NCI-H748 (cell line): ENCODE data around the gene TEX26.

Experiments used
- DNase-seq: peaks from one replicate; lab custom pipeline; 2025; ENCODE audit not compliant: unreplicated experiment; lab: John Stamatoyannopoulos, UW

Gene TEX26

DNA sequence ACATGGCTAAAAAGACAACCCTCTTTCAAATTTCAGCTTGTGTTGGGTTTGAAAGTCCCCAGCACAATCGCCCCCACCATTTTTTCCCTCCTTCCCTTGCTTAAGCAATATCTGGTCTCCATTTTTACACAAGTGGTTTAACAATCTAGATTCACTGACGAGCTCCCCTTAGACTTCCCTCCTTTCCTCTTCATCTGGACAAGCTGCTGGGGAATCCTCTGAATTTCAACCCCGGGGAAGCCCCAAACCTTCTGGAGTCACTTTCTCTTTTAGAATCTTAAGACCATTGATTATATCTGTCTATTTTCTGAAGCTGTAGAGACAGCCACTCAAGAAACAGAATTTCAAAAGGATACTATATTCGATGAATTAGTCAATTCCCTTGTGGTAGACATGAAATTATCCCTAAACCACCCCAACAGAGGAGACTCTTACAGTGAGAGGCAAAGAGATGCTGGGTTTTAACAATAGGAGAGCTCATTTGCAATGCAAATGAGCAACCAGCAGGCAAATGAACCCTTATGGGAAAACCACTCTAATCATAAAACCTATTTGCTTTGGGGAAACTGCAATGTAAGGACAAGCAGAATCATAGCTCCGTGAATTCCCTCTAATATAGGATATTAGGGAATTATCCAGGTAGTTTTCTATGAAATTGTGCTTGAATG, 78.9 kb downstream of the TEX26 start:
- DNase-seq = no peak

DNA sequence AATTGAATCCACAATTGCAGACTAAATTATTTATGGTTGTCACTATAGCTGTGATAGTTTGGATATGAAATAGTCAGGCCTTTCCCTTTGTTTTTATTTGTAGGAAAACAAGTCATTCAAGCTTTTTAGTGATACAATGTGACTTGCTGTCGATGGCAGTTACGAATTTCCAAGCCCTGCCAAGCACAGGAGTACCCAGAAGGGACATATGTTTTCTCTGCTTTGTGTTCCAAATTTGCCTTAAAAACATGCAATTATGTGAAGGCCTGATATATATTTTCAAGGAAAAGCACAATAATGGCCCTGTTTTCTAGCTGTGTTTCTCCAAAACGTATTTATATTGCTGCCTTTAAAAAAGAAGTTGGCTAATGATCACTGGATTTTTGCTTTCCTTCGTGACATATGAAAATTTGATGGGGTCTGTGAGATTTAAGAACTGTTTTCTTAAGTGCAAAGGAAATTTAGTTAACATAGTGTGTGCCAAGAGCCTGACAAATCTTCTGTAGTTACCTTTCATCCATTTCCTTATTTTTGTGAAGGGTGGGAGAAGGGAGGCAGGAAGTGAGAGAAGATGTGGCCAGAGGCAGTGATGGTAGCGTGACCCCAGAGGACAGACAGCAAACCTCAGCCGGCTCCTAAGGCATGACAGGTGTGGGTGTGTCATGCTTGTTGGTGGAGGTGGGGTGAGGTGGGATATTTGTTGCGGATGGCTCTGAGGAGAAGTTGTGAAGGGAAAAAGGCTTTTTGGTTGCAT, 79.6 kb downstream of the TEX26 start:
- DNase-seq = no peak

DNA sequence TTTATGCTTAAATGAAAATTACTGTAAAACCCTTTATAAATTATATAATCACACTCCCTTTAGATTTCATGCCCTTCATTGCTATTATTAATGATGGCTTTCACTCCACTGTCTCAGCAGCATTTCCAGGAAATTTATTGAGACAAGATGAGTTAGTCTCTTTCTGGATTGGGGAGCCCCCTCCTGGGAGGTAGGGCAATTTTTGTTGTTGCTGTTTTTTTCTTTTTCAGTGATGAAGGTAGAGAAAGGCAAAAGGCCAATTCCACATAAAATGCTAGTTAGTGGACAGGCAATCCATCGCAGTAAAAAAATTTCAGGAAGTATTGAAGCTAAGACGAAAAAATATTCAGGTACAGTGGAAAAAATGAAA, 80.2 kb downstream of the TEX26 start:
- peak; percentile 33 for DNase-seq

DNA sequence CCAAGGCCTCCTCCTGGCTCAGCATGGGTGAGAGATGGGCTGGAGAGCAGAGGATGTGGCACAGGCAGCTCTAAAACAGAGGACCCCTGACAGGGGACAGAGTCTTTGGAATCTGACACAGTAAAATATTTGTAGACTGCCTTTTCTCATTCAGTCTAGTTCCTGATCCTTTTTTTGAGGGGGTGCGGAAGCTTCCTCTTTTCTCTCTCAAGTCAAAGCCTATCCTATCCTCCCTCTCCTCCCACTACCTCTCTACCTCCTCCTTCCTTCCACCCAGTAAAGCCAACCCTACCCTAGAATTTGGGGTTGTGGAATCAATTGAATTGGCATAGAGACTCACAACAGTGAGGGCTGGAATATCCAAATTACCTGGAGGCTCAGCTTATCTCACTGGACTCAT, 82.0 kb downstream of the TEX26 start:
- DNase-seq = no peak

DNA sequence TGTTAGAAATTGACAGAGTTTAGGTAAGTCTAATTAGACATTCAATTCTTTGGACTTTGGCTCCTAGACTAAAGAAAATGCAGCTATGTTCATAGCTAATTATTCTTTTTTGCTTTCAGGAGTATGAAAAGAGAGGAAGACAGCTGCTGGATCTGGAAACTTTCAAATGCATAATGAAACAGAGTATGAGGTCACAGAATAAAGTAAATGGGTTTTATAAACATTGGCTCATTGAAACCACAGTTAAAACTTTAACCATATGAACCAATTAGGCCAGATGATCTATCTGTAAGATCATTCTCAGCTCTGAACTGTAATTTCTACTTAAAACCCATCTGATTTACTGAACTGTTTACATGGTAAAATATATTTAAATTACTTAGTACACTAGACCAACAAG, 82.7 kb downstream of the TEX26 start:
- no peak for DNase-seq

DNA sequence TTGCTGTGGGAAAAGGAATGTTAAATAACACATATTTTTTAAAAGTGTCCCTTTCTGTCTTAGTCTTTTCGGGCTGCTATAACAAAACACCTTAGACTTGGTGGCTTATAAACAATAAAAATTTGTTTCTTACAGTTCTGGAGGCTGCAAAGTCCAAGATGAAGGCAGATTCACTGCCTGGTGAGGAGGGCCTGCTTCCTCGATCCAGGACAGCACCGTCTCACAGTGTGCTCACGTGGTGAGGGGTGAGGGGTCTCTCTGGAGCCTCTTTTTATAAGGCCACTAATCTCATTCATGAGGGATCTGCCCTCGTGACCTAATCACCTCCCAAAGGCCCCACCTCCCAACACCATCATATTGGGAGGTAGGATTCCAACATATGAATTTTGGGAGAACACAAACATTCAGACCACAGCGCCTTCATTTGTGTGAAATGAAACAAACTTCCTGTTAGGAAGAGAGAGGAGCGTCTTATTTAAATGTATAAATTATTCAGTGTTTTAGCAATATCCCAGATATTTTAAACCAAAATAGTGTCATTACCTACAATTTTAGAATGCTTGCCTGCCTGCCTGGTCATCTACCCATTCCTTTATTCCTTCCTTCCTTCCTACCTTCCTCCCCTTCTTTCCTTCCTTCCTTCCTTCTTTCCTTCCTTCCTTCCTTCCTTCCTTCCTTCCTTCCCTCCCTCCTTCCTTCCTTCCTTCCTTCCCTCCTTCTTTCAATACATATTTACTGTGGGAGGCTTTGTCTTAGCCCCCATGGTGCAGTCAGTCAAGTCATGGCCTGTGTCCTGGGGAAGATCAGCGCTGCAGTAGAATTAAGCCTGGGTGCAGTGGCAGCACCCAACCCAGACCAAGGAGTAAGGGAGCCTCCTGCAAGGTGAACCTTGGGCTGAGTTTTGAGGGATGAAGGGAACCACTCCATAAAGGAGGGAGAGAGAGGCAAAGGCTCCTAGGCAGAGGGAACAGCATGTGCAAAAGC, 84.2 kb downstream of the TEX26 start:
- DNase-seq = no peak

DNA sequence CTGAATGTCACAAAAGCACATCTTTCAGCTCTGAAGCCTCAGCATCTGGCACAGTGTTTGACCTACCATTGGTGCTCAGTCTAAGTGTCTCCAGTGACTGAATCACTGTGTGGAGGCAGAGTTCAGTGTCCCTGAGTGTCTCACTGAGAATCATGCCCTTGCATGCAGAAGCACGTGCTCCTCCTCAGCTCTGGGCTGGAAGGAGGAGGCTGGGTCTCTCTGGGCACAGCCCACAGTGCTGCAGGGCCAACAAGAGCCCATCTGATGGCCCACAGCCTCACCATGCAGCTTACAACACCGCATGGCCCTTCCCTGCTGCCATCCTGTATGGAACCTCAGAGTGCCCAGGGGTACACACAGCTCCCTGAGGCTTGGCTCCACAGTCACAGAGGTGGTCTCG, 86.1 kb downstream of the TEX26 start:
- no peak for DNase-seq

DNA sequence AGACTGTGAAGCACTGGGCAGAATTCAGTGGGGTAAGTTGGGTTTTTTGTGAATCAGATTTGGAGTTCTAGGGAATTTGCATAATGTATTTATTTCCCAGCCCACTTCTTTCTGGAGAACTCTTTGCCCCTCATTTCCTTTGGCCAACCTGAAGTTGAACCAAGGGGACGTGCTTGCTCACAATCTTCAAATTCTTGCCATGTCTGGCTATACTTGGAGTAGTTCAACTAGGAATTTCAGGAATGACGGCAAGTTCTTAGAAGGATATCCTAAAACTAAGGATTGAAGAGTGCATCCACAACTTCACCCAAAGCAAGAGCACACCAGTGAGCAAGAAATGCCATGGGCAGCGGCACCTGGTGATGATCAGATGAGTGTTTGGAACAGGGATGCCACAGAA, 88.5 kb downstream of the TEX26 start:
- no peak for DNase-seq

DNA sequence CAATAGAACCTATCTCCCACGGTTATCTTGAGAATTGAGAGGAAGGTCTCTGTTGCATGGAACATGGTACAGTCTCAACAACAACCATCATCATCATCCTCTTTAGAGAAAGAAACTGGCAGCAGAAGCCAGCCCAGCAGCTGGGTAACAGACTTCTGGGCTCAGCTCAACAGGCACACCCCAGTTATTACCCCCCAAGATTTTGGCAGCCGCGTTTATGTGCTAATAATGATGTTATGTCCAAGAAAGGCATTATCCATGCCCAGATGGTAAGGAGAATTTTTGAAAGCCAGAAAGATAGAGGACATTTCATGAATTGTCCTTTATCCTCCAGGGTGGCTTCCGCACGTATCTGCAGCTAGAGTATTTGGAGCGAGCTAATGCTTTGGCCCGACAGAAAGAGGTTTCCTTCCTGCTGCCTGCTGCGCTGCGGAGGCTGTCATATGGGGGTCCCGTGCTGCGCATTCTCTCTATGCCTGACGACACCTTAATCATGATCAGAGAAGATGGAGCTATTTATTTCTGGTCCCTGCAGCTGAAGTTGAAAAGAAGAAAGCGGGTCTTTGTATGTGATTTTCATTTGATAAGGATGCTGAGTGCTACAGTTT, 89.9 kb downstream of the TEX26 start:
- DNase-seq = no peak

DNA sequence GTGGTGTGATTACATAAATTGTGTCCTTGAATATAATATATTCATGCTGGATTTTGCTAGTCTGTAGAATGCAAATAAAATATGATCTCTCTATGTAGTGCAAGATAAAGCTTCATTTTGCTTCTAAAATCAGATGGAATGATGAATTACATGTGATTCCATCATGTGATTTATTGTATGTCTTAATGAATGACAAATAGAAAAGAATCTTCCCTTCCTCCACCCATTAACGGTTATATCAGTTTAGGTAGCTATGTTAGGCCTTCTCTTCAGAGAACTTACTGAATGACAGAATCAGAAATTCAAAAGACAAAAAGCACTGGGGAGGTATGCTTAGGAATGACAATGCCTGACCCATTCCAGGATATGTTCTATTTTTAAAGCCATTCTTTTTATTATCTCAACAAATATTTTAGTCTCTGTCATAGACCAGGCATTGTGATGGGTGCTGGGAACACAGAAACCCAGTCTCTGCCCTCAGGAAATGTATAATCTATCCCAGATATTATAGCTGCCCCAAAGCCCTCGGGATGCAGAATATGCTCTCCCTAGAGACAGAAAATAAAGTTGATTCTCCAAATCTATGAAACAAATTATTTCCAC, 90.6 kb downstream of the TEX26 start:
- no peak for DNase-seq
